Neuronal stem cell (in vitro differentiated cells): ENCODE data around the gene PHC2.
A peak's percentile ranks its signal among the peaks of the same experiment; 100 is the strongest.

Experiments
- DNase-seq: peaks from one replicate; pipeline ENCODE4 v3.0.0-alpha.2; 2013; ENCODE audit warnings: low spot score
- H2AFZ ChIP-seq: one replicate; pipeline ENCODE4 v1.6.1; 2013; ENCODE audit warnings: mild to moderate bottlenecking, low read length, inconsistent platforms
- H2AK5ac ChIP-seq: 2 replicates; pipeline ENCODE4 v1.6.1; 2013; ENCODE audit warnings: low read depth, mild to moderate bottlenecking, inconsistent platforms, low read length, moderate library complexity, mixed read lengths
- H2BK120ac ChIP-seq: 2 replicates; pipeline ENCODE4 v1.6.1; 2013; ENCODE audit warnings: low read depth, mild to moderate bottlenecking, inconsistent platforms, low read length, moderate library complexity, mixed read lengths
- H2BK12ac ChIP-seq: one replicate; pipeline ENCODE4 v1.6.1; 2013; ENCODE audit warnings: low read length, inconsistent platforms
- H2BK15ac ChIP-seq: 2 replicates; pipeline ENCODE4 v1.6.1; 2013; ENCODE audit warnings: mild to moderate bottlenecking, low read length, inconsistent platforms, mixed read lengths
- H2BK5ac ChIP-seq: one replicate; pipeline ENCODE4 v1.6.1; 2013; ENCODE audit warnings: inconsistent platforms, mild to moderate bottlenecking, low read length, moderate library complexity
- H3K14ac ChIP-seq: one replicate; pipeline ENCODE4 v1.6.1; 2013; ENCODE audit warnings: low read length, inconsistent platforms
- H3K18ac ChIP-seq: 2 replicates; pipeline ENCODE4 v1.6.1; 2013; ENCODE audit warnings: low read length, inconsistent platforms
- H3K23ac ChIP-seq: 2 replicates; pipeline ENCODE4 v1.6.1; 2013; ENCODE audit warnings: low read depth, mild to moderate bottlenecking, mixed read lengths, low read length, inconsistent platforms; ENCODE audit not compliant: poor library complexity
- H3K27ac ChIP-seq: replicated peaks from 3 replicates; pipeline ENCODE4 v1.5.1; 2013; ENCODE audit warnings: low read length, inconsistent platforms
- H3K27me3 ChIP-seq, 3 experiments: 2 replicates each; pipeline ENCODE4 v1.6.1; 2013; ENCODE audit warnings: low read length in 3 of 3, mild to moderate bottlenecking in 2 of 3, inconsistent platforms in 1 of 3, low read depth in 1 of 3, mixed read lengths in 1 of 3, moderate library complexity in 1 of 3; ENCODE audit not compliant: control insufficient read depth in 3 of 3, insufficient read depth in 3 of 3
- H3K36me3 ChIP-seq, 2 donors: replicated peaks in 1 of 2; 2 replicates each; pipeline ENCODE4 v1.6.1; 2013; ENCODE audit warnings: low read length in 2 of 2; ENCODE audit not compliant: control insufficient read depth in 2 of 2, insufficient read depth in 2 of 2
- H3K4ac ChIP-seq: 2 replicates; pipeline ENCODE4 v1.6.1; 2013; ENCODE audit warnings: inconsistent platforms, mild to moderate bottlenecking, low read length, moderate library complexity
- H3K4me1 ChIP-seq, 2 donors: 1 replicate in 1 of 2; 2 replicates in 1 of 2; pipeline ENCODE4 v1.6.1; 2013; ENCODE audit warnings: low read length in 2 of 2, low read depth in 1 of 2; ENCODE audit not compliant: control insufficient read depth in 2 of 2, insufficient read depth in 1 of 2
- H3K4me2 ChIP-seq: one replicate; pipeline ENCODE4 v1.6.1; 2013; ENCODE audit warnings: mild to moderate bottlenecking, low read length, inconsistent platforms; ENCODE audit not compliant: insufficient read depth, poor library complexity, severe bottlenecking
- H3K4me3 ChIP-seq, 2 donors: 2 replicates each; pipeline ENCODE4 v1.5.1; 2013; ENCODE audit warnings: low read length in 2 of 2, mild to moderate bottlenecking in 2 of 2, inconsistent platforms in 1 of 2, moderate library complexity in 1 of 2
- H3K79me1 ChIP-seq: one replicate; pipeline ENCODE4 v1.6.1; 2013; ENCODE audit warnings: low read depth, mild to moderate bottlenecking, inconsistent platforms, low read length, moderate library complexity
- H3K9ac ChIP-seq: one replicate; pipeline ENCODE4 v1.6.1; 2013; ENCODE audit warnings: mild to moderate bottlenecking, low read depth, low read length, inconsistent platforms; ENCODE audit not compliant: poor library complexity
- H3K9me3 ChIP-seq, 2 donors: replicated peaks in 1 of 2; 2 replicates each; pipeline versions ENCODE3 to v1.6.1; 2013; ENCODE audit warnings: low read length in 2 of 2, mild to moderate bottlenecking in 2 of 2, inconsistent platforms in 1 of 2, low read depth in 1 of 2, mixed read lengths in 1 of 2, moderate library complexity in 1 of 2; ENCODE audit not compliant: control insufficient read depth in 2 of 2, insufficient read depth in 1 of 2
- H4K8ac ChIP-seq: one replicate; pipeline ENCODE4 v1.6.1; 2013; ENCODE audit warnings: low read depth, mild to moderate bottlenecking, inconsistent platforms, low read length, moderate library complexity
- H4K91ac ChIP-seq: one replicate; pipeline ENCODE4 v1.6.1; 2013; ENCODE audit warnings: low read length, low read depth, mild to moderate bottlenecking, inconsistent platforms; ENCODE audit not compliant: poor library complexity
- WGBS, 2 donors: extraction: QIAGEN DNeasy Blood & Tissue Kit; methylation state at CpG; one replicate each; pipeline ENCODE4 v1.1.7; 2013; ENCODE audit warnings: missing lambda C conversion rate in 2 of 2, mixed read lengths in 1 of 2; ENCODE audit not compliant: insufficient read length in 2 of 2, insufficient replicate concordance in 1 of 2; ENCODE audit errors: extremely low coverage in 2 of 2; 5-methylcytosine and 5-hydroxymethylcytosine counted together

PHC2 gene

GRCh38 chr1:33280091-33280661, 150.7 kb downstream of the PHC2 start:
- no peak overlapping the region for H3K4ac ChIP-seq
- H2AK5ac ChIP-seq = no peak overlapping the region
- H3K23ac ChIP-seq = peak overlapping the region; percentile 39
- H3K27ac ChIP-seq = no peak overlapping the region
- H3K79me1 ChIP-seq = peaks cover 6% of the 10 kb centered on the region
- no peak overlapping the region for H2BK5ac ChIP-seq
- no CpG with 5 or more reads among the region's 29 CpGs for WGBS, 2 donors
- H3K9me3 ChIP-seq = no peaks in the 10 kb centered on the region
- no peak overlapping the region for H2AFZ ChIP-seq
- no peak overlapping the region for H4K8ac ChIP-seq
- no peak overlapping the region for H3K18ac ChIP-seq
- H3K36me3 ChIP-seq = peaks cover 29 to 97% of the 10 kb centered on the region in 2 donors
- H3K14ac ChIP-seq = no peak overlapping the region
- peak overlapping the region; percentile 47 for H3K9ac ChIP-seq
- no peak overlapping the region for H3K4me3 ChIP-seq
- H3K27me3 ChIP-seq = no peaks in the 10 kb centered on the region
- H4K91ac ChIP-seq = no peak overlapping the region
- H3K4me2 ChIP-seq = no peak overlapping the region
- no peaks in the 10 kb centered on the region for H3K4me1 ChIP-seq
- DNase-seq = no peak
- H2BK12ac ChIP-seq = no peak overlapping the region
- no peak overlapping the region for H2BK120ac ChIP-seq
- H2BK15ac ChIP-seq = no peak overlapping the region

GRCh38 chr1:33277488-33278084, 153.3 kb downstream of the PHC2 start:
- no peak for DNase-seq
- Histone ChIP-seq H3K27me3 (no peaks in the 10 kb centered on the region), H4K8ac (no peak overlapping the region), H3K4me3 (no peak overlapping the region), H3K36me3 (peaks cover 29 to 96% of the 10 kb centered on the region in 2 donors), H2BK120ac (no peak overlapping the region), H2AK5ac (no peak overlapping the region), H3K4ac (no peak overlapping the region), H3K4me2 (no peak overlapping the region), H2BK15ac (no peak overlapping the region), H3K9me3 (no peaks in the 10 kb centered on the region), H2AFZ (no peak overlapping the region), H3K9ac (no peak overlapping the region), H3K18ac (no peak overlapping the region), H3K79me1 (peaks cover 13% of the 10 kb centered on the region), H2BK12ac (no peak overlapping the region), H3K27ac (no peak overlapping the region), H2BK5ac (no peak overlapping the region), H3K14ac (no peak overlapping the region), H3K23ac (no peak overlapping the region), H4K91ac (no peak overlapping the region), H3K4me1 (no peaks in the 10 kb centered on the region)
- WGBS, 2 donors = no CpG with 5 or more reads among the region's 11 CpGs

GRCh38 chr1:33276573-33277298, 154.2 kb downstream of the PHC2 start:
- no CpG with 5 or more reads among the region's 30 CpGs for WGBS, 2 donors
- Histone ChIP-seq H2BK120ac (no peak overlapping the region), H3K27ac (no peak overlapping the region), H4K91ac (no peak overlapping the region), H3K18ac (no peak overlapping the region), H3K36me3 (peaks cover 26 to 96% of the 10 kb centered on the region in 2 donors), H3K4me3 (no peak overlapping the region), H2BK5ac (no peak overlapping the region), H3K27me3 (no peaks in the 10 kb centered on the region), H2BK15ac (no peak overlapping the region), H3K9me3 (no peaks in the 10 kb centered on the region), H3K14ac (no peak overlapping the region), H3K4ac (no peak overlapping the region), H2AFZ (no peak overlapping the region), H3K9ac (peak overlapping the region; percentile 50), H2BK12ac (no peak overlapping the region), H2AK5ac (no peak overlapping the region), H4K8ac (no peak overlapping the region), H3K79me1 (peaks cover 16% of the 10 kb centered on the region), H3K23ac (peak overlapping the region; percentile 27), H3K4me1 (no peaks in the 10 kb centered on the region), H3K4me2 (no peak overlapping the region)
- no peak for DNase-seq
